NOMO-1 treated with DMSO at 0.1 percent for 48 hours (cell line): ENCODE measurements around the gene SMYD3.

Experiments
- DNase-seq: peaks from one replicate; lab custom pipeline; 2025; ENCODE audit not compliant: unreplicated experiment; lab: John Stamatoyannopoulos, UW

Gene SMYD3

GRCh38 chr1:245862812-245863540, 644.1 kb downstream of the SMYD3 start:
- DNase-seq: no peak

DNA sequence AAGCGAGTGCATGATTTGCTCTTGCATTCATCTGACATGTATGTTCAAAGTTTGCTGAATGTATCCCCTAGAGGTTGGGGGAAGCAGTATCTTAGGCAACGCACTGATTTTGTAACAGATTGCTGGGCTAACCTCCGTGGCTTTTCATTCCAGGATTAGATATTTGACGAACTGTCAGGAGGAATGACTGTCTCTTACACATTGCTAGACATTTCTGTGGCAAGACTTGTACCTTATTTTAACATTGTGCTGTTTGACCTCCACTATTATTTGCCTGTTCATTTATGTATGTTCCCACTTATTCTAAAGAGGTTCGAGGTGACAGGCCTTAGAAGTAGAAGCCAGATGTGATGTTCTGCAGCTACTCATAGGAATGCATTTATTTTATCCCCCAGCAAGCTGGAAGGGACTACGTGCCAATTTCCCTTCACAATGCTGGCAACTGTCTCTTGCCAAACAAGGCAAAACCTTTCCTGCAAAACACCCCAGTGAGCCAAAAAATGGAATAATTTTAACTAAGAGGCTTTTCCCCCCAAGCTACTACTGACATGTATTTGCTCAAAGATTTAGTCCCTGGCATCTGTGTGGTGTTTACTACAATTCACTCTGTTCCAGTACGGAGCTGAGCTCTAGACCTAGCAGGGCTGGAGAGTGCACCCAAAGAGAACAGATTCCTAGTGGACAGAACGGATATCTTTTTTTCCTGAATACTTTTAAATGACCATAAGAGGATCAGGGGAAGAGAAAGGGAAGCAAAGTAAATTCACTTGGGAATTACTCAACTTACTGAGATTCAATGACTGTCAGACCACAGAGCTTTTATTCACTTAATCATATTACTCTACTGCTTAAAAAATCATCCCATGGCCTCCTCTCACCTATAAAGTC, 646.2 kb downstream of the SMYD3 start:
- DNase-seq: no peak

- DNase-seq: no peak
These were observed 647.5 kb downstream of the SMYD3 start for GRCh38 chr1:245859493-245860114.

DNA sequence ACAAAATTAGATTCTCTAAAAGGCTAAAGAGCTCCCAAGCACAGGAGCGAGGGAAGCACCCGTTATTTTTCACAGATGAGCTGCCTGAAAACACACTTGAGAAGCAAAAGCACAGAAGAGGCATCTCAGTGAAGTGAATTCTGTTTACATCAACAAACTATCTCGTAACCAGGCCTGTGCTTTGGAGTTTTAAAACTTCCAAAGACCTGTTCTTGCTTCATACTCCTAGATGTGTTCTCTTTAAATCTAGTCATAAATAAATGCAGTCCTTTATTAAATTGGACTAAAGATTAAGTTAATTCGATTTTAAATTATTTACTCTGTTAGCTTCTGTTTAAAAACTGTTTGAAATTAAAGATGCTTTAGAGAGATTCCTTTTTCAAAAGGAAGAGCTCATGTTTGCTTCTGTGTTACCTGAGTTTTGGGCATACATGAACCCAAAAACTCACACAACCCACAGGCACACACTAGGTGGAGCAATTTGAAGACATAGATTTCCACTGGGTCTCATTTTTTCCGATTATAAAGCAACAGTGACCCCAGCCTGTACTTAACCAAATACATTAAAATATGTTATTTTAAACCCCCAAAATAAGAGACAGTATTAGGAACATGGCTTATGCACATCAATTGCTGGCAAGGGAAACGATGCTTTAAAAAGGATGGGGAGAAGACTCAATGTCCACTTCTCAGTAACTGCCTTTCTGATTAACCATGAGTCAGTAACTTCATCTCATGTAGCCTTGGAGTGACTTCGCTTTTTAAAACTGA, 648.2 kb downstream of the SMYD3 start:
- no peak for DNase-seq

DNA sequence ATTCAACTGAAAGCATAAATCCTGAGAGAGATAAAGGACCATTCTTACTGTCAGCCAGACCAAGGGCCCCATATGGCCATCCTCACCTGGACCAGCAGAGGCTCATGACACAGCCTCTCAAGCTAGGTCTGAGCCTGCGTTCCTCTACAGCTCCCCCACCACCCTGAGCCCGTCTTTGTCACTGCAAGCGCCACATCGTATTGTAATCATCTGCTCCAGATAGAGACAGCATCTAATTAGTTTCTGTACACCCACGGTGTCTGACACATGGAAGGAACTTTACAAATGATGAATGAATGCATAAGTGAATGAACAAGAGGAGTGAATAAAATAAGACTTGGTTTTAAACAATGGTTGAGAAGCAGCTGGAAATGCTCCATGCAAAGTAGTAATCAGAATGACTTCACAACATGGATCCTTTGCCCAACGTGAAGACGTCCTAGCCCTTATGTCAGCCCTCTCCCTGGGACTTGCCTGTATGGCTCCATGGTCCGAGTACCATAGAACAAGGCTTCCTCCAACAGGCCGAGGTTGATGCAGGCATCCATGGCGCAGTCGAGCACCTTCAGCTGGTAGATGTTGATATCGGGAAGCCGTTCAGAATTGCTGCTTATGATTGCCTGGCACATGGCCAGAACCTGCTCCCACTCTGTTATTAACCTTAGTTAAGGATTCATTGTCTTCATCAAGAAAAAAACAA, 648.9 kb downstream of the SMYD3 start:
- no peak for DNase-seq

- DNase-seq: no peak
These were observed 650.0 kb downstream of the SMYD3 start for GRCh38 chr1:245856944-245857531.

- no peak for DNase-seq
These were observed 651.0 kb downstream of the SMYD3 start for GRCh38 chr1:245855846-245856730.

DNA sequence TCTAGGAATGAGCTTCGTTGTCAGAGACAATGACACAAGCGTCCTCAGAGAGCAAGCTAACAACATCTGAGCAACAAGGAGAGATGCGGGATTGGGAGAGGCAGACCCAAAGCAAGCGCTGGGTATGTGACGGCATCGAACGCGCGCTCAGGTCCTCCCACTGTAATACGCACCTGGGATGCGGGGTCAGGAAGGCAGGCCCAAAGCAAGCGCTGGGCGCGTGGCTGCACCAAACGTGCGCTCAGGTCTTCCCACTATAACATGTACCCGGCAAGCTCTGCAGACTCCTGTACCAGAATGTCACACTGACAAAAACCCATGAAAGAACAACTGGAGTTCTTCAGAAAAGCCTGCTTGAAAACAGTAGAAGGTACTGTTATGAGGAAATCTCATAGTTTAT, 653.8 kb downstream of the SMYD3 start:
- DNase-seq: no peak

GRCh38 chr1:245843101-245843500, 664.0 kb downstream of the SMYD3 start:
- no peak for DNase-seq

- DNase-seq: no peak
These were observed 665.0 kb downstream of the SMYD3 start for GRCh38 chr1:245842106-245842505.

GRCh38 chr1:245840971-245841370, 666.1 kb downstream of the SMYD3 start:
- DNase-seq: no peak

- DNase-seq: no peak
These were observed 669.4 kb downstream of the SMYD3 start for GRCh38 chr1:245837718-245838117.

GRCh38 chr1:245835386-245835785, 671.7 kb downstream of the SMYD3 start:
- DNase-seq: no peak

- DNase-seq: no peak
These were observed 673.1 kb downstream of the SMYD3 start for GRCh38 chr1:245834002-245834401.

DNA sequence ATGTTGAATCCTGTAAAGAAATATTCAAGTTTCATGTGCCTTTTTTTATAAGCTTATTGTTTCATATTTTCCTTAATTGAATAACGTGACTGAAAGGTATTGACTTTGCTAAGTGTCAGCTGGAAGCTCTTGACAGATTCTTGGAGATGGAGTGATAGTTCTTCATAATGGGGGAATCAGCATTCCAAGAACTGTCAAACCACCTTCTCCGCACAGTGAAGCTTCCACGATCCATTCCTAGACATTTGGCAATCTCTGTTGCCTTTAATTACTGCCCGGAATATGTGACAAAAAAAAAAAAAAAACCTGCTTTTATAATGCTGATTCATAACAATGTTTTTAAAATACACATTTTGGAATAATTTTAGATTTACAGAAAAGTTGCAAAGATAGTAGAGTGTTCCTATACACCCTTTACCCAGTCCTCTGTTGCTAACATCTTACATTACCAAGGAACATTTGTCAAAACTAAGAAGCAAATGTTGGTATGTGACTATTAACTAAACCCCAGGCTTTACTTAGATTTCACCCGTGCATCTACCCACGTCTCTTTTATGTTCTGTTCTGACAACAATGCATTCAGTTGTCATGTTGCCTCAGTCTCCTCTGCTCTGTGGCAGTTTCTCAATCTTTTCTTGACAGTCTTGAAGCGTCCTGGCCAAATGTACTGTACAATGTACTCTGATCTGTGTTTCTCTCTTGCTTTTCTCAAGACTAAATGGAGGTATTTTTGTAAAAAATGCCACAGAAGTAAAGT, 674.1 kb downstream of the SMYD3 start:
- DNase-seq: no peak

DNA sequence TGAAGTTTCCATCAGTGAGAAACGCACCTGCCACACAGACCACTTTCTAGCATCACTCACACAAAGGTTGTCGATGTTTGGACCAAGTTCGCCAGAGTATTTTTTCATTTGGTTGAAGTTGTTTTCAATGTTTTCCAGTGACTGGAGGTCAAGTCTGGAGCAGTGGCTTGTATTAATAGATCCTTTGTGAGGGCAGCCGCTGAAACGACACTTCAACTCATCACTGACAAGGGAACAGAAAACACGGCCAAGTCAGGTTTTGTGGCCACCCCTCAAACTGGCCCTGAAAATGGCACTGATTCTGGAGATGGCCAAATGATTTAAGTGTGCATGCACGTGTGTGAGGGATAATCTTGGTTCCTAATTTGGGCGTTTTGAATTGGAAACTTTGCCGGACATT, 675.6 kb downstream of the SMYD3 start:
- no peak for DNase-seq

DNA sequence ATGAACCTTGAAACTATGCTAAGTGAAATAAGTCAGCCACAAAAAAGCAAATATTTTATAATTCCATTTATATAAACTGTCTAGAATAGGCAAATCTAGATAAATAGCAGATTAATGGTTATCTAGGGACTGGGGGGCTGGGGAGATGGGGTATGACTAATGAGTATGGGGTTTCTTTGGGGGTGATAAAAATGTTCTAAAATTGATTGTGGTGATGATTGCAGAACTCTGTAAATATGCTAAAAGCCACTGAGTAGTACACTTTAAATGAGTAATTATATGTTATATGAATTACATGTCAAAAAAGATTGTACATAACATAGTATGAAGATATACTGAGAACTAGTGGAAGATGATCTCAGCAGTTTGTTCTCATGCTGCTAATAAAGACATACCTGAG, 677.3 kb downstream of the SMYD3 start:
- no peak for DNase-seq

DNA sequence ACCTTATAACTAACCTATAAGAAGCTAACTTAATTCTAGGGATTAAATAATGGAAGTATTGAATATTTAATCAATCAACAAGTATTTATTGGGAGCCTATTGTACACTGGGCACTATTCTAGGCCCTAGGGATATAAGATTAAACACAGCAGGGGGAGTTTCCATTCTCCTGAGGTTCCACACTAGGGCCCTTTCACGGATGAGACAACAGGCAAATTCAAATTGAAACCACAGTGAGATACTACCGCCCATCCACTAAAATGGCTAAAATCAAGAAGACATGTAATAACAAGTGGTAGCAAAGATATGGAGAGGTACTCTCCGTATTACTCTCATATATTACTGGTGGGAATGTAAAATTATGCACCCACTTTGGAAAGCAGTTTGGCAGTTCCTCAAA, 677.9 kb downstream of the SMYD3 start:
- DNase-seq: no peak
